Non-pigmented ciliary epithelial cell (primary cell): Measurements from ENCODE around the gene PSMB2.
"Not testable (repeated sequence)": the region's sequence is repeated elsewhere in the genome, so short reads cannot be mapped to it uniquely, and the experiment has no call there.

Experiments used
- DNase-seq: peaks from one replicate; pipeline ENCODE4 v3.0.0-alpha.2; 2010; ENCODE audit warnings: low read depth

Gene PSMB2

GRCh38 chr1:35641233-35641866, at the start of gene PSMB2:
TSS of gene PSMB2 (minus strand) at chr1:35641526. CDS start at chr1:35641432, 94 bp downstream.
- peak; percentile 78 for DNase-seq

- no peak for DNase-seq
These were observed 49.8 kb upstream of the PSMB2 start for GRCh38 chr1:35691080-35691479.

- DNase-seq, result not testable (repeated sequence)
These were observed 48.8 kb upstream of the PSMB2 start for GRCh38 chr1:35690103-35690502.

GRCh38 chr1:35688161-35688560, 46.8 kb upstream of the PSMB2 start:
- DNase-seq, result no peak

- DNase-seq, result no peak
These were observed 41.7 kb upstream of the PSMB2 start for GRCh38 chr1:35683012-35683411.

- DNase-seq, result no peak
These were observed 38.9 kb upstream of the PSMB2 start for GRCh38 chr1:35680271-35680670.

GRCh38 chr1:35675773-35676172, 34.4 kb upstream of the PSMB2 start:
- peak; percentile 44 for DNase-seq

- DNase-seq, result no peak
These were observed 32.8 kb upstream of the PSMB2 start for GRCh38 chr1:35674111-35674510.

GRCh38 chr1:35672116-35672515, 30.8 kb upstream of the PSMB2 start:
- no peak for DNase-seq

GRCh38 chr1:35668506-35668905, 27.2 kb upstream of the PSMB2 start:
- DNase-seq, result no peak

- DNase-seq, result no peak
These were observed 25.6 kb upstream of the PSMB2 start for GRCh38 chr1:35666916-35667315.

- no peak for DNase-seq
These were observed 24.9 kb upstream of the PSMB2 start for GRCh38 chr1:35666216-35666615.

- DNase-seq, result no peak
These were observed 22.1 kb upstream of the PSMB2 start for GRCh38 chr1:35663434-35663833.

- DNase-seq, result no peak
These were observed 20.1 kb upstream of the PSMB2 start for GRCh38 chr1:35661474-35661795.

GRCh38 chr1:35660581-35661473, 19.5 kb upstream of the PSMB2 start:
- DNase-seq, result no peak

GRCh38 chr1:35659589-35659988, 18.3 kb upstream of the PSMB2 start:
- DNase-seq, result no peak

GRCh38 chr1:35657851-35658250, 16.5 kb upstream of the PSMB2 start:
- no peak for DNase-seq

- DNase-seq, result no peak
These were observed 15.5 kb upstream of the PSMB2 start for GRCh38 chr1:35656863-35657232.

- DNase-seq, result no peak
These were observed 15.0 kb upstream of the PSMB2 start for GRCh38 chr1:35656148-35656862.

- no peak for DNase-seq
These were observed 13.9 kb upstream of the PSMB2 start for GRCh38 chr1:35655196-35655595.

- no peak for DNase-seq
These were observed 9.1 kb upstream of the PSMB2 start for GRCh38 chr1:35650416-35650815.

- no peak for DNase-seq
These were observed 4.7 kb upstream of the PSMB2 start for GRCh38 chr1:35646043-35646442.

GRCh38 chr1:35644204-35644603, 2.9 kb upstream of the PSMB2 start:
- DNase-seq, result no peak
